GM10847 (cell line): ENCODE results near the gene RTEL1.

Experiments
- POLR2A ChIP-seq: IDR thresholded peaks from 2 replicates; pipeline ENCODE4 v1.6.1; 2011; ENCODE audit not compliant: insufficient read length; ENCODE audit errors: extremely low read depth

Gene RTEL1

GRCh38 chr20:63657937-63658748 is at the start of gene RTEL1:
Gene RTEL1 (plus strand): TSS chr20:63658312. CDS start chr20:63659403, 1,091 bp downstream.
- TF ChIP-seq POLR2A, result peak; percentile 61

- no peak for TF ChIP-seq POLR2A
Measured at GRCh38 chr20:63610581-63611435, 47.3 kb upstream of the RTEL1 start.

- TF ChIP-seq POLR2A, result no peak
Measured at GRCh38 chr20:63611646-63612045, 46.5 kb upstream of the RTEL1 start.

- no peak for TF ChIP-seq POLR2A
Measured at GRCh38 chr20:63612276-63612931, 45.7 kb upstream of the RTEL1 start.

- TF ChIP-seq POLR2A, result no peak
Measured at GRCh38 chr20:63617092-63617875, 40.8 kb upstream of the RTEL1 start.

- no peak for TF ChIP-seq POLR2A
Measured at GRCh38 chr20:63617876-63618265, 40.2 kb upstream of the RTEL1 start.

- TF ChIP-seq POLR2A, result no peak
Measured at GRCh38 chr20:63618291-63618980, 39.7 kb upstream of the RTEL1 start.

GRCh38 chr20:63619086-63619485 is 39.0 kb upstream of the RTEL1 start:
- TF ChIP-seq POLR2A, result no peak

GRCh38 chr20:63619505-63619904 is 38.6 kb upstream of the RTEL1 start:
- TF ChIP-seq POLR2A, result no peak

GRCh38 chr20:63620991-63621390 is 37.1 kb upstream of the RTEL1 start:
- TF ChIP-seq POLR2A, result no peak

GRCh38 chr20:63622096-63622495 is 36.0 kb upstream of the RTEL1 start:
- no peak for TF ChIP-seq POLR2A

- TF ChIP-seq POLR2A, result no peak
Measured at GRCh38 chr20:63622732-63623131, 35.4 kb upstream of the RTEL1 start.

- TF ChIP-seq POLR2A, result no peak
Measured at GRCh38 chr20:63624486-63624885, 33.6 kb upstream of the RTEL1 start.

- TF ChIP-seq POLR2A, result peak; percentile 50
Measured at GRCh38 chr20:63625771-63626423, 32.2 kb upstream of the RTEL1 start.
